Measurements from ENCODE around the gene DRGX.

Gene DRGX

GRCh38 chr10:49333192-49333591, 62.7 kb downstream of the DRGX start:
- DNase-seq, result no peak

GRCh38 chr10:49332768-49333167, 63.1 kb downstream of the DRGX start:
- no peak for DNase-seq

- DNase-seq, result no peak
These were observed 63.6 kb downstream of the DRGX start for GRCh38 chr10:49332333-49332732.

- no peak for DNase-seq
These were observed 64.5 kb downstream of the DRGX start for GRCh38 chr10:49331431-49331830.

- no peak for DNase-seq
These were observed 65.7 kb downstream of the DRGX start for GRCh38 chr10:49330127-49330665.

GRCh38 chr10:49329146-49329505, 66.8 kb downstream of the DRGX start:
- DNase-seq, result no peak

- DNase-seq, result no peak
These were observed 67.3 kb downstream of the DRGX start for GRCh38 chr10:49328401-49329145.

- no peak for DNase-seq
These were observed 68.7 kb downstream of the DRGX start for GRCh38 chr10:49327036-49327813.

GRCh38 chr10:49325916-49326783, 69.7 kb downstream of the DRGX start:
- no peak for DNase-seq

- no peak for DNase-seq
These were observed 70.6 kb downstream of the DRGX start for GRCh38 chr10:49325131-49325915.

GRCh38 chr10:49324711-49325110, 71.2 kb downstream of the DRGX start:
- DNase-seq, result no peak

GRCh38 chr10:49323896-49324270, 72.0 kb downstream of the DRGX start:
- no peak for DNase-seq

- no peak for DNase-seq
These were observed 72.6 kb downstream of the DRGX start for GRCh38 chr10:49323171-49323895.

GRCh38 chr10:49322371-49323170, 73.3 kb downstream of the DRGX start:
- DNase-seq, result no peak

GRCh38 chr10:49321021-49321420, 74.9 kb downstream of the DRGX start:
- DNase-seq, result no peak

GRCh38 chr10:49320191-49320590, 75.7 kb downstream of the DRGX start:
- no peak for DNase-seq

GRCh38 chr10:49319206-49319605, 76.7 kb downstream of the DRGX start:
- no peak for DNase-seq

GRCh38 chr10:49318755-49319154, 77.1 kb downstream of the DRGX start:
- DNase-seq, result no peak

GRCh38 chr10:49318028-49318427, 77.9 kb downstream of the DRGX start:
- DNase-seq, result no peak

GRCh38 chr10:49314806-49315205, 81.1 kb downstream of the DRGX start:
- DNase-seq, result no peak

All from stimulated activated CD4-positive, alpha-beta T cell treated with anti-CD3 and anti-CD28 coated beads, Interleukin-2, amount 100 ng/mL, for 48 hours (primary cell).